Ovary (tissue), 9 donors: ENCODE measurements around the gene MEOX2. TPM values are rescaled to one million over a fixed set of nuclear protein-coding genes. Genes with fewer than 3 reads are reported as not detected.

ENCODE experiments used
- DNase-seq, 5 donors: peaks; one replicate each; pipeline ENCODE4 v3.0.0-alpha.2; 2019 to 2020
- H3K27ac ChIP-seq, 2 donors: fragments of 200-600 bp; one replicate each; pipeline versions ENCODE4 v1.5.1 to v1.8.0; 2019 to 2022
- H3K27me3 ChIP-seq: fragments of 200-600 bp; one replicate; pipeline ENCODE4 v1.8.0; 2022
- H3K36me3 ChIP-seq: fragments of 200-600 bp; sonication (generic); one replicate; pipeline ENCODE4 v1.5.1; 2019
- H3K4me1 ChIP-seq: one replicate; pipeline ENCODE4 v1.8.1; 2013; ENCODE audit warnings: mild to moderate bottlenecking, moderate library complexity; ENCODE audit not compliant: insufficient read depth
- H3K4me3 ChIP-seq: fragments of 200-600 bp; sonication (generic); one replicate; pipeline ENCODE4 v1.5.1; 2017
- H3K9me3 ChIP-seq, 2 donors: fragments of 200-600 bp in 1 of 2; sonication (generic) in 1 of 2; one replicate each; pipeline versions ENCODE4 v1.5.1 to v1.8.1; 2013 to 2019; ENCODE audit warnings: mild to moderate bottlenecking in 1 of 2, moderate library complexity in 1 of 2
- EP300 ChIP-seq: sonication (generic); formaldehyde crosslinking; IDR thresholded peaks from one replicate; pipeline ENCODE4 v1.6.1; 2017; ENCODE audit warnings: antibody characterized with exemption
- POLR2A ChIP-seq: fragments of 450-650 bp; IDR thresholded peaks from one replicate; pipeline ENCODE4 v1.6.1; 2017; ENCODE audit warnings: antibody characterized with exemption, mild to moderate bottlenecking, moderate library complexity
- WGBS, 3 donors: extraction: QIAGEN DNeasy Blood & Tissue Kit in 1 of 3; methylation state at CpG; one replicate each; pipeline versions ENCODE4 v1.1.5 to v1.1.7; 2013 to 2017; 5-methylcytosine and 5-hydroxymethylcytosine counted together
- intact Hi-C, 4 donors: fragments of 100-400 bp; cut with DNase I; formaldehyde crosslinking; loops; one replicate each; pipeline versions ENCODE4 v1.11.0 to v1.15.1; 2022 to 2023
- polyA plus RNA-seq, 2 donors: library from polyadenylated mRNA; stranded (reverse); fragments of 200-250 nt in 1 of 2; fragments of 350-450 nt in 1 of 2; fragmentation: Illumina TruSeq in 1 of 2; extraction: RNeasy Lipid Tissue Mini Kit (QIAGEN cat#74804) in 1 of 2; gene quantifications; one replicate each; pipeline ENCODE4 v1.2.3, GENCODE V29; 2013 to 2014
- total RNA-seq, 7 donors: library from RNA; depleted of rRNA in 2 of 7; stranded (reverse); fragments of >200 nt in 2 of 7; fragmentation: NEBNext Ultra II Directional in 3 of 7; extraction: Animal tissue kit (Norgen Biotek cat#: 25700) in 3 of 7; gene quantifications; one replicate each; pipeline versions ENCODE4 v1.1.0 to v1.2.4, GENCODE V29; 2016 to 2023
- TF ChIP-seq, protein P1 (sequence below), 3 donors: fragments of 450-650 bp in 2 of 3; fragments of 200-600 bp in 1 of 3; IDR thresholded peaks; one replicate each; pipeline versions ENCODE4 v1.5.1 to v1.8.0; 2016 to 2022; ENCODE audit warnings: antibody characterized with exemption in 3 of 3, mild to moderate bottlenecking in 1 of 3
- donor health status: DM: no; HTN: no; CAD: no; lungs with moderate emphysema.
- donor health status: DM: no; HTN: no; CAD: no.
- donor health status: Bipolar disorder and iron deficiency.
- donor health status: DM: yes; HTN: yes; CAD: no.
- donor health status: DM: no; HTN: no; CAD: no.
- donor health status: DM: yes; HTN: yes; CAD: no.

MEOX2 gene
- total and polyA plus RNA-seq, 9 donors: 1.3 to 15.4 (median 1.6) TPM

DNA sequence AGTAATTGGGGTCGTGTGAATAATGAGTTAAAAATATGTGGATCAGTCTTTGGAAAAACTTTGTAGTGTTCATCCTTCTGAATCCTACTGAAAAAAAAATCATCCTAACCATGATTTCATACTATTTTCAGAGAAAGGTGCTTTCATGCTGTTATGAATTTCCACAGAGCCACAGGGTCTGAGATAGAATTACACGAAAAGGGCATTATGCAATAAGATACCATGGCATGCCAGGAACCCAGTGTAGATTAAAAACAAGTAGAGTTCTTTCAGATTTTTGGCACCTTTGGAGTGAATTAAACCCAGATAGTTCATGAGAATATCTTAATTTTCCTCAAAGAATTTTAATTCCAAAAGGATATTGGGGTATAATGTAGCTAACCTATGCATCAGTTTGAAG lies 77.2 kb downstream of the MEOX2 start:
- 82 to 87% (median 86%) methylated on average over 2 of the region's 2 CpGs for WGBS, 3 donors
- H3K4me3 ChIP-seq: no peak overlapping the region

GRCh38 chr7:15607529-15608210 lies 78.8 kb downstream of the MEOX2 start:
- no peak overlapping the region for H3K27ac ChIP-seq
- H3K9me3 ChIP-seq: no peaks in the 10 kb centered on the region
- DNase-seq: no peak
- no peaks in the 10 kb centered on the region for H3K36me3 ChIP-seq
- WGBS, 3 donors: 52 to 74% (median 58%) methylated on average over 5 of the region's 5 CpGs
- H3K4me3 ChIP-seq: no peak overlapping the region
- no peaks in the 10 kb centered on the region for H3K4me1 ChIP-seq
- intact Hi-C loops: no loop called here
- no peak for TF ChIP-seq EP300
- TF ChIP-seq POLR2A: no peak
- TF ChIP-seq, protein P1, sequence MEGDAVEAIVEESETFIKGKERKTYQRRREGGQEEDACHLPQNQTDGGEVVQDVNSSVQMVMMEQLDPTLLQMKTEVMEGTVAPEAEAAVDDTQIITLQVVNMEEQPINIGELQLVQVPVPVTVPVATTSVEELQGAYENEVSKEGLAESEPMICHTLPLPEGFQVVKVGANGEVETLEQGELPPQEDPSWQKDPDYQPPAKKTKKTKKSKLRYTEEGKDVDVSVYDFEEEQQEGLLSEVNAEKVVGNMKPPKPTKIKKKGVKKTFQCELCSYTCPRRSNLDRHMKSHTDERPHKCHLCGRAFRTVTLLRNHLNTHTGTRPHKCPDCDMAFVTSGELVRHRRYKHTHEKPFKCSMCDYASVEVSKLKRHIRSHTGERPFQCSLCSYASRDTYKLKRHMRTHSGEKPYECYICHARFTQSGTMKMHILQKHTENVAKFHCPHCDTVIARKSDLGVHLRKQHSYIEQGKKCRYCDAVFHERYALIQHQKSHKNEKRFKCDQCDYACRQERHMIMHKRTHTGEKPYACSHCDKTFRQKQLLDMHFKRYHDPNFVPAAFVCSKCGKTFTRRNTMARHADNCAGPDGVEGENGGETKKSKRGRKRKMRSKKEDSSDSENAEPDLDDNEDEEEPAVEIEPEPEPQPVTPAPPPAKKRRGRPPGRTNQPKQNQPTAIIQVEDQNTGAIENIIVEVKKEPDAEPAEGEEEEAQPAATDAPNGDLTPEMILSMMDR (IDR thresholded peaks at IDR 0.05): no peak
- no peaks in the 10 kb centered on the region for H3K27me3 ChIP-seq

More for the DNA sequence above, 77.2 kb downstream of the MEOX2 start:
- TF ChIP-seq, protein P1 (IDR thresholded peaks at IDR 0.05): no peak
- TF ChIP-seq EP300 (no peak), POLR2A (no peak)
- no peaks in the 10 kb centered on the region for H3K27me3 ChIP-seq
- DNase-seq: no peak
- intact Hi-C loops: no loop called here
- H3K9me3 ChIP-seq: no peaks in the 10 kb centered on the region
- no peaks in the 10 kb centered on the region for H3K36me3 ChIP-seq
- H3K4me1 ChIP-seq: no peaks in the 10 kb centered on the region
- H3K27ac ChIP-seq: no peak overlapping the region

- Histone ChIP-seq H3K4me3 (no peak overlapping the region), H3K4me1 (no peaks in the 10 kb centered on the region), H3K27me3 (no peaks in the 10 kb centered on the region), H3K27ac (no peak overlapping the region), H3K36me3 (no peaks in the 10 kb centered on the region), H3K9me3 (no peaks in the 10 kb centered on the region)
- 89 to 90% (median 90%) methylated on average over 3 of the region's 3 CpGs for WGBS, 3 donors
- intact Hi-C loops: no loop called here
- no peak for DNase-seq
- no peak for TF ChIP-seq POLR2A
- TF ChIP-seq EP300: no peak
- TF ChIP-seq, protein P1 (IDR thresholded peaks at IDR 0.05): no peak
Observed at GRCh38 chr7:15606561-15606960, 79.9 kb downstream of the MEOX2 start.

- no peak overlapping the region for H3K4me3 ChIP-seq
- intact Hi-C loops: no loop called here
- no peak for TF ChIP-seq EP300
- TF ChIP-seq, protein P1 (IDR thresholded peaks at IDR 0.05): no peak
- TF ChIP-seq POLR2A: no peak
- H3K9me3 ChIP-seq: no peaks in the 10 kb centered on the region
- no peaks in the 10 kb centered on the region for H3K27me3 ChIP-seq
- DNase-seq: no peak
- WGBS, 3 donors: 97 to 100% (median 97%) methylated on average over 1 of the region's 1 CpG
- H3K36me3 ChIP-seq: no peaks in the 10 kb centered on the region
- H3K27ac ChIP-seq: no peak overlapping the region
- H3K4me1 ChIP-seq: no peaks in the 10 kb centered on the region
Observed at GRCh38 chr7:15604166-15604565, 82.3 kb downstream of the MEOX2 start.
